ENCODE measurements around the gene CD248.
A peak's percentile ranks its signal among the peaks of the same experiment; 100 is the strongest.

CD248 gene

GRCh38 chr11:66289548-66290329 lies 27.1 kb downstream of the CD248 start:
- DNase-seq (ENCODE audit: low spot score) (peak; percentile 78), FAIRE-seq (no peak)

- FAIRE-seq (peak; percentile 98), DNase-seq (ENCODE audit: low spot score) (peak; percentile 100)
Observed at GRCh38 chr11:66288671-66289547, 27.9 kb downstream of the CD248 start, which contains the start of gene YIF1A. Gene YIF1A (minus strand): TSS chr11:66289143. CDS start chr11:66288985, 158 bp downstream.

GRCh38 chr11:66287889-66288670 lies 28.8 kb downstream of the CD248 start:
- FAIRE-seq (no peak), DNase-seq (ENCODE audit: low spot score) (no peak)

- FAIRE-seq (no peak), DNase-seq (ENCODE audit: low spot score) (no peak)
Observed at GRCh38 chr11:66287211-66287888, 29.5 kb downstream of the CD248 start.

GRCh38 chr11:66286699-66287098 lies 30.1 kb downstream of the CD248 start:
- DNase-seq (ENCODE audit: low spot score): no peak
- FAIRE-seq: no peak

- no peak for DNase-seq (ENCODE audit: low spot score)
- no peak for FAIRE-seq
Observed at GRCh38 chr11:66285250-66285947, 31.4 kb downstream of the CD248 start.

- no peak for FAIRE-seq
- DNase-seq (ENCODE audit: low spot score): no peak
Observed at GRCh38 chr11:66284526-66285078, 32.2 kb downstream of the CD248 start.

- no peak for FAIRE-seq
- no peak for DNase-seq (ENCODE audit: low spot score)
Observed at GRCh38 chr11:66283461-66284105, 33.3 kb downstream of the CD248 start.

- FAIRE-seq (peak; percentile 98), DNase-seq (ENCODE audit: low spot score) (peak; percentile 98)
Observed at GRCh38 chr11:66282468-66283455, 34.1 kb downstream of the CD248 start.

- FAIRE-seq (no peak), DNase-seq (ENCODE audit: low spot score) (no peak)
Observed at GRCh38 chr11:66281776-66282467, 34.9 kb downstream of the CD248 start.

GRCh38 chr11:66281001-66281400 lies 35.8 kb downstream of the CD248 start:
- DNase-seq (ENCODE audit: low spot score) (no peak), FAIRE-seq (no peak)

GRCh38 chr11:66280428-66280827 lies 36.4 kb downstream of the CD248 start:
- no peak for DNase-seq (ENCODE audit: low spot score)
- no peak for FAIRE-seq

- DNase-seq (ENCODE audit: low spot score): no peak
- FAIRE-seq: peak; percentile 13
Observed at GRCh38 chr11:66279092-66279734, 37.6 kb downstream of the CD248 start.

- DNase-seq (ENCODE audit: low spot score) (no peak), FAIRE-seq (no peak)
Observed at GRCh38 chr11:66278363-66279091, 38.3 kb downstream of the CD248 start.

GRCh38 chr11:66277471-66278362 lies 39.1 kb downstream of the CD248 start, which contains the start of gene CNIH2:
Gene CNIH2 (plus strand): TSS chr11:66278175. CDS start chr11:66278457, 282 bp downstream.
- DNase-seq (ENCODE audit: low spot score): no peak

More at GRCh38 chr11:66277471-66278362, 39.1 kb downstream of the CD248 start, which contains the start of gene CNIH2:
- FAIRE-seq: no peak
